PC-9 (cell line): ENCODE data around the gene KATNBL1. TPM values are rescaled to one million over a fixed set of nuclear protein-coding genes. Genes with fewer than 3 reads are reported as not detected.
A peak's percentile ranks its signal among the peaks of the same experiment; 100 is the strongest.

ENCODE experiments used
- BruUV-seq: library from RNA; stranded (reverse); fragments of 400-500 nt; replicated peaks from 2 replicates; lab custom pipeline; 2021; lab: Mats Ljungman, UMichigan
- CTCF ChIA-PET: fragments of 300-600 bp; sonication (Branson Sonifier 250); formaldehyde crosslinking; loops from one replicate; lab custom pipeline; 2022; ENCODE audit warnings: antibody characterized with exemption; lab: Charles Lee
- POLR2A ChIA-PET: fragments of 300-600 bp; sonication (Branson Sonifier 250); formaldehyde crosslinking; loops from one replicate; lab custom pipeline; 2022; ENCODE audit warnings: antibody characterized with exemption; ENCODE audit not compliant: unreplicated experiment; lab: Charles Lee
- DNase-seq, 2 experiments: peaks; one replicate each; pipeline versions ENCODE4 v3.0.0 to v3.0.0-alpha.2; 2015 to 2022; ENCODE audit warnings: mixed read lengths in 1 of 2
- H2AFZ ChIP-seq: fragments of 200-600 bp; sonication (generic); 2 replicates; pipeline ENCODE4 v1.8.1; 2017; ENCODE audit warnings: antibody characterized with exemption
- H3F3A ChIP-seq: fragments of 200-600 bp; sonication (generic); 2 replicates; pipeline ENCODE4 v1.8.1; 2017; ENCODE audit warnings: antibody characterized with exemption, mild to moderate bottlenecking, low read depth; ENCODE audit not compliant: insufficient read depth
- H3K27ac ChIP-seq: fragments of 200-600 bp; sonication (generic); 2 replicates; pipeline ENCODE4 v1.6.1; 2016; ENCODE audit warnings: mixed run types
- H3K27me3 ChIP-seq: fragments of 200-600 bp; sonication (generic); 2 replicates; pipeline ENCODE4 v1.6.1; 2016; ENCODE audit warnings: low read depth, mixed run types; ENCODE audit not compliant: insufficient read depth
- H3K36me3 ChIP-seq: fragments of 200-600 bp; sonication (generic); 2 replicates; pipeline ENCODE4 v1.6.1; 2016; ENCODE audit warnings: low read depth, mixed run types
- H3K4me1 ChIP-seq: fragments of 200-600 bp; sonication (generic); replicated peaks from 2 replicates; pipeline ENCODE4 v1.6.1; 2016; ENCODE audit warnings: mixed run types; ENCODE audit not compliant: insufficient read depth
- H3K4me2 ChIP-seq: fragments of 200-600 bp; sonication (generic); 2 replicates; pipeline ENCODE4 v1.6.1; 2017; ENCODE audit warnings: mixed run types
- H3K4me3 ChIP-seq: fragments of 200-600 bp; sonication (generic); 2 replicates; pipeline ENCODE4 v1.6.1; 2016; ENCODE audit warnings: mixed run types
- H3K79me2 ChIP-seq: fragments of 200-600 bp; sonication (generic); 2 replicates; pipeline ENCODE4 v1.6.1; 2017; ENCODE audit warnings: low read depth, mixed run types
- H3K9me2 ChIP-seq: fragments of 200-600 bp; sonication (generic); 2 replicates; pipeline ENCODE4 v1.8.1; 2017; ENCODE audit warnings: mild to moderate bottlenecking; ENCODE audit not compliant: insufficient read depth
- H3K9me3 ChIP-seq: fragments of 200-600 bp; sonication (generic); 2 replicates; pipeline ENCODE4 v1.8.1; 2016; ENCODE audit warnings: low read depth; ENCODE audit not compliant: insufficient read depth
- H4K20me1 ChIP-seq: fragments of 200-600 bp; sonication (generic); 2 replicates; pipeline ENCODE4 v1.8.1; 2017; ENCODE audit not compliant: insufficient read depth
- CTCF ChIP-seq: fragments of 200-600 bp; sonication (generic); conservative IDR thresholded peaks from 2 replicates; pipeline ENCODE4 v1.6.1; 2017; ENCODE audit warnings: mixed run types, antibody characterized with exemption, mild to moderate bottlenecking, moderate library complexity
- EZH2 ChIP-seq: fragments of 200-600 bp; sonication (generic); IDR thresholded peaks from 2 replicates; pipeline ENCODE4 v1.8.0; 2017; ENCODE audit warnings: antibody characterized with exemption, low read depth
- intact Hi-C: fragments of 100-400 bp; cut with micrococcal nuclease; formaldehyde crosslinking; loops from one replicate; pipeline ENCODE4 v1.10.0; 2022; ENCODE audit not compliant: unreplicated experiment
- total RNA-seq: library from RNA; stranded (reverse); gene quantifications from 2 replicates; pipeline ENCODE4 v1.2.3, GENCODE V29; 2021

Gene KATNBL1
- total RNA-seq, 1 experiment from 2014 or later = 40.7 TPM

GRCh38 chr15:34223904-34224596, 14.2 kb upstream of the KATNBL1 start:
- Histone ChIP-seq H4K20me1 (no peaks in the 10 kb centered on the region), H3K9me2 (no peaks in the 10 kb centered on the region), H3K79me2 (peaks cover 30% of the 10 kb centered on the region), H3K4me3 (peak overlapping the region; percentile 77), H3K4me1 (peaks cover 6% of the 10 kb centered on the region; the same call in 1 of the 2 replicates), H3F3A (peaks cover 13% of the 10 kb centered on the region), H3K9me3 (no peaks in the 10 kb centered on the region), H3K4me2 (peak overlapping the region; percentile 94), H3K36me3 (peaks cover 4% of the 10 kb centered on the region; the same call in 1 of the 2 replicates), H2AFZ (peak overlapping the region; percentile 90), H3K27me3 (no peaks in the 10 kb centered on the region), H3K27ac (peak overlapping the region; percentile 98)
- intact Hi-C loops = loop anchor here (1.0 to 10.0 kb wide), 3 partner anchors 14 to 358 kb away; partner anchors contain the start of genes GOLGA8B, KATNBL1 and LPCAT4
- ChIA-PET CTCF (no interaction called here), POLR2A (interaction anchor here (0.6 to 0.7 kb wide), 2 partner anchors 163 to 177 kb away, joined by 4 to 7 read pairs; no protein-coding TSS in a partner anchor)
- DNase-seq = peak in 1 of 2 experiments; percentile 1
- BruUV-seq = no TSS peak
- TF ChIP-seq EZH2 (no peak), CTCF (no peak)

- Histone ChIP-seq H3K27ac (peak overlapping the region; percentile 48), H3K36me3 (no peaks in the 10 kb centered on the region), H3K27me3 (no peaks in the 10 kb centered on the region), H4K20me1 (no peaks in the 10 kb centered on the region), H3K4me1 (peaks cover 14% of the 10 kb centered on the region), H3F3A (peaks cover 10% of the 10 kb centered on the region), H3K4me3 (no peak overlapping the region), H3K4me2 (peak overlapping the region; percentile 13), H3K9me2 (no peaks in the 10 kb centered on the region), H3K79me2 (no peaks in the 10 kb centered on the region), H2AFZ (no peak overlapping the region), H3K9me3 (no peaks in the 10 kb centered on the region)
- DNase-seq = peak in 1 of 2 experiments; percentile 72
- intact Hi-C loops = no loop called here
- POLR2A ChIA-PET = no interaction called here
- no peak for TF ChIP-seq CTCF
- TF ChIP-seq EZH2 = no peak
- no TSS peak for BruUV-seq
- CTCF ChIA-PET = no interaction called here
Measured at GRCh38 chr15:34217587-34218225, 7.8 kb upstream of the KATNBL1 start.

GRCh38 chr15:34216527-34217270, 6.8 kb upstream of the KATNBL1 start:
- POLR2A ChIA-PET = no interaction called here
- Histone ChIP-seq H3K79me2 (no peaks in the 10 kb centered on the region), H3K4me3 (no peak overlapping the region), H3K36me3 (no peaks in the 10 kb centered on the region), H3K4me1 (peaks cover 14% of the 10 kb centered on the region), H3K9me2 (no peaks in the 10 kb centered on the region), H3K9me3 (no peaks in the 10 kb centered on the region), H3K4me2 (no peak overlapping the region), H4K20me1 (no peaks in the 10 kb centered on the region), H3K27ac (peak overlapping the region; percentile 48; the same call in 1 of the 2 replicates), H3K27me3 (no peaks in the 10 kb centered on the region), H2AFZ (no peak overlapping the region), H3F3A (peaks cover 10% of the 10 kb centered on the region)
- TF ChIP-seq EZH2 (no peak), CTCF (no peak)
- BruUV-seq = no TSS peak
- intact Hi-C loops = no loop called here
- DNase-seq = no peak
- CTCF ChIA-PET = no interaction called here
